SU-DHL-6 (cell line): ENCODE data around the gene IRF7.

Source experiments
- CTCF ChIP-seq: fragments of 200-600 bp; sonication (generic); IDR thresholded peaks from one replicate; pipeline ENCODE4 v1.5.1; 2017; ENCODE audit warnings: antibody characterized with exemption, mild to moderate bottlenecking, low read length, moderate library complexity; ENCODE audit not compliant: insufficient read depth, poor library complexity, severe bottlenecking
- EZH2phosphoT487 ChIP-seq: fragments of 200-600 bp; sonication (generic), shearing (Covaris generic); conservative IDR thresholded peaks from 2 replicates; pipeline ENCODE4 v1.6.1; 2018; ENCODE audit warnings: mild to moderate bottlenecking, antibody characterized with exemption, low read length, moderate library complexity, mixed read lengths

- TF ChIP-seq CTCF (no peak), EZH2phosphoT487 (no peak)
Measured at GRCh38 chr11:576811-577610, 38.7 kb downstream of the IRF7 start.
